NT2/D1 (cell line): ENCODE results near the gene VDAC1.

ENCODE experiments used
- DNase-seq: peaks from one replicate; pipeline ENCODE4 v3.0.0-alpha.2; 2011; ENCODE audit warnings: low read depth, low spot score
- H3K27me3 ChIP-seq: 2 replicates; pipeline ENCODE4 v1.6.0; 2011; ENCODE audit warnings: mild to moderate bottlenecking; ENCODE audit not compliant: insufficient read length, insufficient read depth
- H3K36me3 ChIP-seq: 2 replicates; pipeline ENCODE4 v1.6.1; 2011; ENCODE audit warnings: mild to moderate bottlenecking, low read length, mixed read lengths; ENCODE audit not compliant: insufficient read depth, insufficient read length
- H3K4me1 ChIP-seq: 2 replicates; pipeline ENCODE4 v1.5.1; 2011; ENCODE audit not compliant: insufficient read depth, insufficient read length
- H3K4me3 ChIP-seq: 2 replicates; pipeline ENCODE4 v1.5.1; 2011; ENCODE audit warnings: low read depth; ENCODE audit not compliant: insufficient read length
- H3K9ac ChIP-seq: 2 replicates; pipeline ENCODE4 v1.6.0; 2011; ENCODE audit warnings: low read depth; ENCODE audit not compliant: insufficient read length
- H3K9me3 ChIP-seq: 2 replicates; pipeline ENCODE4 v1.5.1; 2011; ENCODE audit warnings: mild to moderate bottlenecking, low read length; ENCODE audit not compliant: insufficient read depth
- SUZ12 ChIP-seq: IDR thresholded peaks from 2 replicates; pipeline ENCODE4 v1.6.1; 2011; ENCODE audit not compliant: insufficient read length, insufficient read depth; ENCODE audit errors: extremely low read depth
- YY1 ChIP-seq: IDR thresholded peaks from 2 replicates; pipeline ENCODE4 v1.6.1; 2011; ENCODE audit not compliant: insufficient read length, insufficient read depth
- ZNF274 ChIP-seq: IDR thresholded peaks from 2 replicates; pipeline ENCODE4 v1.6.1; 2011; ENCODE audit warnings: mild to moderate bottlenecking, low read depth, low read length

VDAC1 gene

DNA sequence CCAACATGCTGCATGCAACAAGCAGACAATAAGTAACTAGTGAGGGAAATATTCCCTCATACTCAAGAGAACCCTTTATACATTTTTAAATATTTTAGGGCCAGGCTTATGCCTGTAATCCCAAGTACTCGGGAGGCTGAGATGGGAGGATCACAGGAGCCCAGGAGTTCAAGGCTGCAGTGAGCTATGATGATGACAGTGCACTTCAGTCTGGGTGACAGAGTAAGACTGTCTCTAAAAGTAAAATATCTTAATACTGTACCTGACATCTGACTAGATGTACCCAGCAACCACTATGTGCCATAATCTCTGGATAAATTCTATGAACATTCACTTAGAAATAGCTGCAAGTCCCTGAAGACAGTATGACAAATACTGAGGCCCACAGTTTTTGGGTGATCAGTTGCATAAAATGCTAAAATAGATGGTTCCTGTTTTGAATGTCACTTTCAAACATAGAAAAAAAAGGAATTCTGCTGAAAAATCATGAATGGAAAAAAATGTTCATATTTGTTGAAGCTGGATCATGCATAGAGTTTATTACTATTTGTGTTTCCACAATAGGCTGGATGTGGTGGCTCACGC, 34.4 kb downstream of the VDAC1 start:
- TF ChIP-seq ZNF274: no peak
- no peak for TF ChIP-seq YY1
- TF ChIP-seq SUZ12: no peak
- no peak overlapping the region for H3K9ac ChIP-seq

DNA sequence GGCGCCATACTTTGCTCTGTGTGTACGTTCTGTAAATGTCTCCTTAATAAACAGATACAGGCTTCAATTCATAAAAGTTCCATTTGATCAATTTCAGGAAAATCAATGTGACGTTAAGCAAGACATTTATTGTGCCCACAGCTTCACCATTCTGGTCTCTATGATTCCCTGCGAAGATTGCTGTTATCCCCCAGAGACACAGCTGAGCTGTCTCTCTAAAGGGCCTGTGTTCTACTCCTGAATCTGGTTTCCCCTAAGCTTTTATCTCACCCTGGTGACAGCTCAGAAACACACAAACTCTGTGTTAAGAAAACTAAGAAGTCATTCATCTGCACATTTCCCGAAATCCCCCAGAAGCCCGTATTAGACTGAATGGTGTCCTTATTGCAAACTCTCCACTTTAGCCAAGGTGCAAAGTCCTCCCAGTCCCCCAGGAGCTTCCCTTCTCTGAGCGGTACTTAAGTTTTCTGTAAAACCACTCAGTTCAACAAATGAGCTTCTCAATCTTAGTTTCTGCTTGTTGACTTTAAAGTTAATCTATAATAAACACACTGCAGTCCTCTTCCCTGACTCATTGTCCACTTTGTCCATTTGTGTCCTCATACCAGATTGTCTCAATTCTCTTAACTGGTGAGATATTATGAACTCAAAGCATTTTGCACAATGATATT, 35.0 kb downstream of the VDAC1 start:
- no peak overlapping the region for H3K4me3 ChIP-seq
- no peaks in the 10 kb centered on the region for H3K27me3 ChIP-seq
- H3K4me1 ChIP-seq: no peaks in the 10 kb centered on the region
- no peaks in the 10 kb centered on the region for H3K9me3 ChIP-seq
- peaks cover 28% of the 10 kb centered on the region for H3K36me3 ChIP-seq
- TF ChIP-seq SUZ12: no peak
- no peak for TF ChIP-seq YY1
- no peak for TF ChIP-seq ZNF274
- H3K9ac ChIP-seq: no peak overlapping the region
- DNase-seq: no peak

More for the DNA sequence above, 34.4 kb downstream of the VDAC1 start:
- Histone ChIP-seq H3K4me1 (no peaks in the 10 kb centered on the region), H3K27me3 (no peaks in the 10 kb centered on the region), H3K36me3 (peaks cover 32% of the 10 kb centered on the region), H3K9me3 (no peaks in the 10 kb centered on the region), H3K4me3 (no peak overlapping the region)
- no peak for DNase-seq

DNA sequence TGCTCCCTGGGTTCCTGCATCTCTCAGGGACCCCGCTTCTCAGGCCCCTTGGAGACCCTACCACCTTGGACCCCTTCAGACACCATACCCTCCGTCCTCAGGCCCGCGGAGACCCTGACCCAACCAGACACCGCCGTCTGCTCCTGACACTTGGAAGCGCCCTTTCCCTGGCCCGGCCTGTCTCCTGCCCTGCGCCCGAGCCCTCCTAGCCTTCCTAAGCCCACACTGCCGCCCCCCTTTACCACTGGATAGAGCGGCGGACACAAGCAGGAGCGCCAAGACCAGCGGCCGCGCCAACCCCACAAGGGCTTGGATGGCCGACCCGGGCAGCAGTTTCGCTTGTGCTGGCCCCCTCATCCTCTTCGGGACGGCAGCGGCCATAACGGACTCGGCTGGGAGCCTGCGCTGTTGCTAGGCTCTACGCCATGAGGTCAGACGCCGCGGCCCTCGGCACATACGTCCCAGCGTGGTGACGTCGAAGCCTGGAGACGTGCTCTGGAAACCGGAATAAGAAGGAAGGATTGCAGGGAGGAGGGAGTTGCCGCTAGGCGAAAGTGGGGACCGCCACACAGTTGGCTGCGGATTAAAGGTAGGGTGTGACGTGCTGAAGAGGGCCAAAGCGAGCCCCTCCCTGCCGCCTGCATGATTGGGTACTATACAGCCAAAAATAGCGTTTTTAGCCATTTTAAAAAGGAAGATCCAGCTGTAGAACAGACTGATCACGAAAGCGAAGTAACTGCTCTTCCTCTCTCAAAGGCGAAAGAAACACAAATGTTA, 36.4 kb downstream of the VDAC1 start, which contains the start of gene C5orf15:
Gene C5orf15 (minus strand): TSS at position 422 of the 777 bp plus-strand sequence. CDS start 41 bp downstream, at position 381.
- no peak for TF ChIP-seq ZNF274
- peak; percentile 50 for TF ChIP-seq YY1
- DNase-seq: peak; percentile 90
- Histone ChIP-seq H3K27me3 (no peaks in the 10 kb centered on the region), H3K9ac (peak within 1 kb of the TSS; percentile 93), H3K4me1 (no peaks in the 10 kb centered on the region), H3K36me3 (peaks cover 15% of the 10 kb centered on the region), H3K4me3 (peak within 1 kb of the TSS; percentile 80), H3K9me3 (no peaks in the 10 kb centered on the region)

DNA sequence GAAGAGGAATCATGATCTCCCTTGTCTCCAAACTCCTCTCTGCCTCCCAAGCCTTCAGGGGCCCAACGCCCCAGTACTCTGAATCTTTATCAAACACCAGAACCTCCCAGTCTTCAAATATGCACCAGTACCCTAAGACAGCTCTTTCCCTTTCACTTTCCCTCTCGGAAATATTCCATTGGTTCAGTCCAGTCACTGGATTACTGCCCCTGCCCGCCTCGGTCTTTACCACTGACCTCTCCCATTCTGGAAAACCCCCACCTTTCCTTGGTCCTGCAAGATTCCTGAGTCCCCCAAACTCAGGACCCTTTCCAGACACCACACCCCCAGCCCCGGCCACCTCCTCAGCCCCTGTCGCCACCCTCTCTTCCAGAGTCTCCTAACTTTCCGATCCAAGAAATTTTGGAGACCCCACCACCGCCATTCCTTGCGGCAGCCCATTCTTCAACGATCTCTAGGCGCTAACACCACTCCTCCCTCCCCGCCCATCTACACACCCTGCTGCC, 37.0 kb downstream of the VDAC1 start:
- H3K9ac ChIP-seq: peak overlapping the region; percentile 93

DNA sequence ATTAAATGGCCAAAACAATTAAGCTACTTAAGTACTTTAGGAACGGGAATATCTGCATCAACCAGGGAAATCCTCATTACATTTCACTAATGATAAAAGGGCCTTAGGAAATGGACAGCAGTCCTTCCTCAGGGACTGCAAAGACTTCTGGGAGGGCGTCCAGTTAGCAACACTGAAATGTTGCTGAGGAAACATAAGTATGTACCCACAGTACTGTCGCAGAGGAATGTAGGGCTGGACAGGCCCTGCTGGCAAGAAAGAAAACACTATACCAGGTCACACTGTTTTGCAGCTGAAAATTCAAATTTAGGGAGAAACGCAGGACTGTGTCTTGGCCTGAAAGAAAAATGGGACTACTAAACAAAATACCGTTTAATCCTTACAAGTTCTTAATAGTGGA, 37.7 kb downstream of the VDAC1 start:
- TF ChIP-seq YY1: no peak
- no peak overlapping the region for H3K4me3 ChIP-seq

More for the DNA sequence above, 37.0 kb downstream of the VDAC1 start:
- DNase-seq: no peak
- Histone ChIP-seq H3K27me3 (no peaks in the 10 kb centered on the region), H3K9me3 (no peaks in the 10 kb centered on the region), H3K4me1 (no peaks in the 10 kb centered on the region), H3K4me3 (peak overlapping the region; percentile 80), H3K36me3 (peaks cover 8% of the 10 kb centered on the region)
- TF ChIP-seq SUZ12 (no peak), ZNF274 (no peak), YY1 (no peak)

DNA sequence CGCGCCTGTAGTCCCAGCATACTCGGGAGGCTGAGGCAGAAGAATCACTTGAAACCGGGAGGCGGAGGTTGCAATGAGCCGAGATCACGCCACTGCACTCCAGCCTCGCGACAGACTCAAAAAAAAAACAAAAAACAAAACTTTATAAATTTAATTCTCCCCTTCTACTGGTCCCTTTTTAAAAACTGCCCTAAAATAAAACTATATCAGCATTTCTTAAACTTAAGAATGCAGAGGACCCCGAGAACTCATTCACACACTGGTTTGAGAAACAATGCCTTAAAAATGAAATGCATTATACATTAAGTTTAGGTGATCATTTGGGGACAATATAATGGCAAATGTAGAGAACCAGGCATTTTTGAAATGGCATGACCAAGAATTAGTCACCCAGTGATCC, 38.7 kb downstream of the VDAC1 start:
- DNase-seq: no peak
- TF ChIP-seq ZNF274 (no peak), SUZ12 (no peak), YY1 (no peak)
- no peak overlapping the region for H3K9ac ChIP-seq

More for the DNA sequence above, 37.7 kb downstream of the VDAC1 start:
- Histone ChIP-seq H3K9me3 (no peaks in the 10 kb centered on the region), H3K4me1 (no peaks in the 10 kb centered on the region), H3K9ac (no peak overlapping the region), H3K27me3 (no peaks in the 10 kb centered on the region), H3K36me3 (peaks cover 8% of the 10 kb centered on the region)
- DNase-seq: no peak

DNA sequence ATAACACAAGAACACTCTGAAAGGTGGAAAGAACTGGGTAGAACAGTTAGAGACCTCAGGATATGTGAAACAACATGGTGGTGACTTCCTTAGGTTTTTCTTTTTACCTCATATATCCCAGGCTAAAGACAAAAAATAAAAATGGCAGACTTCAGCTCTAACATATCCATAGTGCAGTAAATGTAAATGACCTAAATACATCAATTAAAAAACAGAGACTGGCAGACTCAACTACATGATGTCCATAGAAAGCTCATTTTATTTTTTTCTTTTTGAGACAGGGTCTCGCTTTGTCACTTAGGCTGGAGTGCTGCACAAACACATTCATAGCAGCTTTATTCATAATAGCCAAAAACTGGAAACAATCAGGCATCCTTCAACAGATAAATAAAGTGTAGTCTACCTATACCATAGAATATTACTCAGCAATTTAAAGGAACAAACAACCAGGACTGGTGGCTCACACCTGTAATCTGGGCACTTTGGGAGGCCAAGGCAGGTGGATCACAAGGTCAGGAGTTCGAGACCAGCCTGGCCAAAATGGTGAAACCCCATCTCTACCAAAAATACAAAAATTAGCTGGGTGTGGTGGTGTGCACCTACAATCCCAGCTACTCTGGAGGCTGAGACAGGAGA, 41.2 kb downstream of the VDAC1 start:
- TF ChIP-seq ZNF274 (no peak), YY1 (no peak), SUZ12 (no peak)
- Histone ChIP-seq H3K27me3 (no peaks in the 10 kb centered on the region), H3K4me3 (no peak overlapping the region), H3K9ac (no peak overlapping the region), H3K4me1 (no peaks in the 10 kb centered on the region), H3K9me3 (no peaks in the 10 kb centered on the region), H3K36me3 (peaks cover 12% of the 10 kb centered on the region)
- no peak for DNase-seq

More for the DNA sequence above, 38.7 kb downstream of the VDAC1 start:
- no peaks in the 10 kb centered on the region for H3K9me3 ChIP-seq
- peaks cover 3% of the 10 kb centered on the region for H3K36me3 ChIP-seq
- no peaks in the 10 kb centered on the region for H3K4me1 ChIP-seq
- no peak overlapping the region for H3K4me3 ChIP-seq
- no peaks in the 10 kb centered on the region for H3K27me3 ChIP-seq
